Measurements from ENCODE around the gene HSDL2.

HSDL2 gene

DNA sequence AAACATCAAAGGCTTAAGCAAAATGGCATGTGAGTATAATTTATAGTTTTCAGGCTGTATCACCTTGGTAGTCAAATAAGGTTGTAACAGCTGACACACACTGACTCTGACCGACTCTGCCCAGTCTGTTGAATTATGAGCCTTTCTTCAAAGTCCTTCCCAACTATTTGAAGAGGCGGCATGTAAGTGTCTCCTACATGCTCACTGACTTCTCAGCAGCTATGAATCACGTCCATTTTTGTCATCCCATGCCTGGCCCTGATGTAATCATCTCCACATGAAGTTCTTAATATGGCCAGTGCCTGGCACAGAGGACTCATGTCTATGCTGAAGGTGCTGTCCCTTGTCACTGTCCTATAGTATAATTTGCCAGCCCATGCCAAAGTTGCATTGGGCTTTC is 41.3 kb upstream of the HSDL2 start:
- Histone ChIP-seq H3K4me3 (no peak overlapping the region), H3K27ac (no peak overlapping the region), H3K9me3 (ENCODE audit: low read depth, low read length) (no peaks in the 10 kb centered on the region), H3K9ac (ENCODE audit: insufficient read length) (no peak overlapping the region), H3K36me3 (ENCODE audit: insufficient read depth, low read length) (no peaks in the 10 kb centered on the region)
- DNase-seq (ENCODE audit: low read depth, low spot score), result no peak
- TF ChIP-seq POLR2AphosphoS5 (IDR thresholded peaks at IDR 0.05; ENCODE audit: borderline replicate concordance, low read depth, low read length) (no peak), EZH2 (IDR thresholded peaks at IDR 0.05) (no peak), FOXP2 (optimal IDR thresholded peaks at IDR 0.05; ENCODE audit: control extremely low read depth, extremely low read length, insufficient read depth) (no peak)

- H3K27ac ChIP-seq, result no peak overlapping the region
- no peak overlapping the region for H3K4me3 ChIP-seq
- no peaks in the 10 kb centered on the region for H3K9me3 ChIP-seq (ENCODE audit: low read depth, low read length)
- TF ChIP-seq POLR2AphosphoS5 (IDR thresholded peaks at IDR 0.05; ENCODE audit: borderline replicate concordance, low read depth, low read length) (no peak), EZH2 (IDR thresholded peaks at IDR 0.05) (no peak), FOXP2 (optimal IDR thresholded peaks at IDR 0.05; ENCODE audit: control extremely low read depth, extremely low read length, insufficient read depth) (no peak)
- no peak for DNase-seq (ENCODE audit: low read depth, low spot score)
- H3K36me3 ChIP-seq (ENCODE audit: insufficient read depth, low read length), result no peaks in the 10 kb centered on the region
- H3K9ac ChIP-seq (ENCODE audit: insufficient read length), result no peak overlapping the region
Measured at GRCh38 chr9:112339886-112340285, 40.0 kb upstream of the HSDL2 start.

DNA sequence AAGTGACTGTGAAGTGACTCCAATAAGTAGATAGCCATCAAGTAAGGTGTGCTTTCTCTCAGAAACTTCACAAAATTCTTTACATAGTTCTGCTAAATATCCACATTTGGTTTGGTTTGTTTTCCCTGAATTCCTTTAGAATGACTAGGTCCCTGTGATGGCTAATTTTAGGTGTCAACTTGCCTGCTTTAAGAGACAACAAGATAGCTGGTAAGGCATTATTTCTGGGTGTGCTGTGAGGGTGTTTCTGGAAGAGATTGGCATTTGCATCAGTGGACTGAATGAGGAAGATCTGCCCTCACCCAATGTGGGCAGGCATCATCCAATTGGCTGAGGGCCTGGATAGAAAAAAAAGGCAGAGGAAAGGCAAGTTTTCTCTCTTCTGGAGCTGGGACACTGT is 38.2 kb upstream of the HSDL2 start:
- H3K9me3 ChIP-seq (ENCODE audit: low read depth, low read length), result no peaks in the 10 kb centered on the region
- H3K4me3 ChIP-seq, result no peak overlapping the region
- no peak overlapping the region for H3K27ac ChIP-seq
- H3K9ac ChIP-seq (ENCODE audit: insufficient read length), result no peak overlapping the region
- DNase-seq (ENCODE audit: low read depth, low spot score), result no peak
- TF ChIP-seq FOXP2 (optimal IDR thresholded peaks at IDR 0.05; ENCODE audit: control extremely low read depth, extremely low read length, insufficient read depth) (no peak), POLR2AphosphoS5 (IDR thresholded peaks at IDR 0.05; ENCODE audit: borderline replicate concordance, low read depth, low read length) (no peak), EZH2 (IDR thresholded peaks at IDR 0.05) (no peak)
- no peaks in the 10 kb centered on the region for H3K36me3 ChIP-seq (ENCODE audit: insufficient read depth, low read length)

GRCh38 chr9:112348257-112349007 is 31.5 kb upstream of the HSDL2 start:
- H3K9ac ChIP-seq (ENCODE audit: insufficient read length), result peak overlapping the region; percentile 64
- DNase-seq (ENCODE audit: low read depth, low spot score), result peak; percentile 94
- TF ChIP-seq FOXP2 (optimal IDR thresholded peaks at IDR 0.05; ENCODE audit: control extremely low read depth, extremely low read length, insufficient read depth) (peak; percentile 79), POLR2AphosphoS5 (IDR thresholded peaks at IDR 0.05; ENCODE audit: borderline replicate concordance, low read depth, low read length) (peak; percentile 60; the same call in 1 of the 2 replicates), EZH2 (IDR thresholded peaks at IDR 0.05) (no peak)
- no peaks in the 10 kb centered on the region for H3K9me3 ChIP-seq (ENCODE audit: low read depth, low read length)
- H3K36me3 ChIP-seq (ENCODE audit: insufficient read depth, low read length), result no peaks in the 10 kb centered on the region
- H3K27ac ChIP-seq, result peak overlapping the region; percentile 78
- H3K4me3 ChIP-seq, result peak overlapping the region; percentile 85

DNA sequence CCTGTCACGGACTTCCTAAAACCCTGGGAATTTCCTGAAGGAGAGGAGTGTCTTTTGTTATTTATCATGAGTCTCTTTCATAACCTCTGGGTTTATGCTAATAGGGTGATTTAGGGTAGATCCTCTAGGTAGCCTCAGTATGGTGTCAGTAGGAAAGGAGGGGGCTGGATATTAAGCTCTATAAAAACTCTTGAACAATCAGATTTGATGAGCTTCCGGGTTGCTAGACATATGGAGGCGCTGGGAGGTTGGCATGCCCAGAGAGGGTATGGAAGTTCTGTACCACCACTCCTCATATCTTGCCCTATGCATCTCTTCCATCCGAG is 30.9 kb upstream of the HSDL2 start:
- H3K9me3 ChIP-seq (ENCODE audit: low read depth, low read length), result no peaks in the 10 kb centered on the region
- peak overlapping the region; percentile 64 for H3K9ac ChIP-seq (ENCODE audit: insufficient read length)
- peak overlapping the region; percentile 78 for H3K27ac ChIP-seq
- H3K36me3 ChIP-seq (ENCODE audit: insufficient read depth, low read length), result no peaks in the 10 kb centered on the region
- DNase-seq (ENCODE audit: low read depth, low spot score), result no peak
- TF ChIP-seq POLR2AphosphoS5 (IDR thresholded peaks at IDR 0.05; ENCODE audit: borderline replicate concordance, low read depth, low read length) (no peak), EZH2 (IDR thresholded peaks at IDR 0.05) (no peak), FOXP2 (optimal IDR thresholded peaks at IDR 0.05; ENCODE audit: control extremely low read depth, extremely low read length, insufficient read depth) (no peak)
- peak overlapping the region; percentile 85 for H3K4me3 ChIP-seq

DNA sequence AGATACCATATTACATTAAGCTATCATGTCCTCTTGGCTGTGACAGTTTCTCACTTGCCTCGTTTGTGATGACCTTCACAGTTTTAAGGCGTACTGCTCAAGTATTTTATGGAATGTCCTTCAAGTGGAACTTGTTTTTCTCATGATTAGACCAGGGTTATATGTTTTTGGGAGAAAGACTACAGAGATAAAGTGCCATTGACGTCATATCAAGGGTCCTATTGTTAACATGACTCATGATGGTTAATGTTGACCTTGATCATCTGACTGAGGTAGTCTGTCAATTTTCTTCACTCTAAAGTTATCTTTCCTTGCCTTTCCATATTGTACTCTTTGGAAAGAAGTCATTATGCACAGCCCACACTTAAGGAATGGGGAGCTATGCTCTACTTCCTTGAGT is 28.7 kb upstream of the HSDL2 start:
- no peak for DNase-seq (ENCODE audit: low read depth, low spot score)
- no peak overlapping the region for H3K4me3 ChIP-seq
- no peak for TF ChIP-seq POLR2AphosphoS5 (IDR thresholded peaks at IDR 0.05; ENCODE audit: borderline replicate concordance, low read depth, low read length)
- no peak for TF ChIP-seq EZH2 (IDR thresholded peaks at IDR 0.05)
- no peak for TF ChIP-seq FOXP2 (optimal IDR thresholded peaks at IDR 0.05; ENCODE audit: control extremely low read depth, extremely low read length, insufficient read depth)
- no peak overlapping the region for H3K9ac ChIP-seq (ENCODE audit: insufficient read length)
- H3K9me3 ChIP-seq (ENCODE audit: low read depth, low read length), result no peaks in the 10 kb centered on the region
- no peak overlapping the region for H3K27ac ChIP-seq
- H3K36me3 ChIP-seq (ENCODE audit: insufficient read depth, low read length), result no peaks in the 10 kb centered on the region

- H3K9me3 ChIP-seq (ENCODE audit: low read depth, low read length), result no peaks in the 10 kb centered on the region
- no peak for TF ChIP-seq POLR2AphosphoS5 (IDR thresholded peaks at IDR 0.05; ENCODE audit: borderline replicate concordance, low read depth, low read length)
- no peak for TF ChIP-seq EZH2 (IDR thresholded peaks at IDR 0.05)
- TF ChIP-seq FOXP2 (optimal IDR thresholded peaks at IDR 0.05; ENCODE audit: control extremely low read depth, extremely low read length, insufficient read depth), result no peak
- no peaks in the 10 kb centered on the region for H3K36me3 ChIP-seq (ENCODE audit: insufficient read depth, low read length)
- no peak overlapping the region for H3K27ac ChIP-seq
- H3K9ac ChIP-seq (ENCODE audit: insufficient read length), result no peak overlapping the region
- DNase-seq (ENCODE audit: low read depth, low spot score), result no peak
- no peak overlapping the region for H3K4me3 ChIP-seq
Measured at GRCh38 chr9:112352209-112352608, 27.7 kb upstream of the HSDL2 start.

- Histone ChIP-seq H3K4me3 (no peak overlapping the region), H3K9me3 (ENCODE audit: low read depth, low read length) (no peaks in the 10 kb centered on the region), H3K27ac (no peak overlapping the region), H3K9ac (ENCODE audit: insufficient read length) (no peak overlapping the region), H3K36me3 (ENCODE audit: insufficient read depth, low read length) (no peaks in the 10 kb centered on the region)
- TF ChIP-seq EZH2 (IDR thresholded peaks at IDR 0.05) (no peak), FOXP2 (optimal IDR thresholded peaks at IDR 0.05; ENCODE audit: control extremely low read depth, extremely low read length, insufficient read depth) (no peak), POLR2AphosphoS5 (IDR thresholded peaks at IDR 0.05; ENCODE audit: borderline replicate concordance, low read depth, low read length) (no peak)
- no peak for DNase-seq (ENCODE audit: low read depth, low spot score)
Measured at GRCh38 chr9:112354081-112354743, 25.7 kb upstream of the HSDL2 start.

Data from SK-N-MC (cell line).